Measurements from ENCODE around the gene USP43. TPM values are rescaled to one million over a fixed set of nuclear protein-coding genes. Genes with fewer than 3 reads are reported as not detected.

USP43 gene
- polyA plus RNA-seq, 1 donor from 2014 or later: 0.53 TPM

GRCh38 chr17:9729735-9730420 is 84.6 kb downstream of the USP43 start (continued):
- TF ChIP-seq, protein P1, sequence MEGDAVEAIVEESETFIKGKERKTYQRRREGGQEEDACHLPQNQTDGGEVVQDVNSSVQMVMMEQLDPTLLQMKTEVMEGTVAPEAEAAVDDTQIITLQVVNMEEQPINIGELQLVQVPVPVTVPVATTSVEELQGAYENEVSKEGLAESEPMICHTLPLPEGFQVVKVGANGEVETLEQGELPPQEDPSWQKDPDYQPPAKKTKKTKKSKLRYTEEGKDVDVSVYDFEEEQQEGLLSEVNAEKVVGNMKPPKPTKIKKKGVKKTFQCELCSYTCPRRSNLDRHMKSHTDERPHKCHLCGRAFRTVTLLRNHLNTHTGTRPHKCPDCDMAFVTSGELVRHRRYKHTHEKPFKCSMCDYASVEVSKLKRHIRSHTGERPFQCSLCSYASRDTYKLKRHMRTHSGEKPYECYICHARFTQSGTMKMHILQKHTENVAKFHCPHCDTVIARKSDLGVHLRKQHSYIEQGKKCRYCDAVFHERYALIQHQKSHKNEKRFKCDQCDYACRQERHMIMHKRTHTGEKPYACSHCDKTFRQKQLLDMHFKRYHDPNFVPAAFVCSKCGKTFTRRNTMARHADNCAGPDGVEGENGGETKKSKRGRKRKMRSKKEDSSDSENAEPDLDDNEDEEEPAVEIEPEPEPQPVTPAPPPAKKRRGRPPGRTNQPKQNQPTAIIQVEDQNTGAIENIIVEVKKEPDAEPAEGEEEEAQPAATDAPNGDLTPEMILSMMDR (IDR thresholded peaks at IDR 0.05; ENCODE audit: poor library complexity, severe bottlenecking): no peak
- TF ChIP-seq RAD21 (conservative IDR thresholded peaks at IDR 0.05): no peak

DNA sequence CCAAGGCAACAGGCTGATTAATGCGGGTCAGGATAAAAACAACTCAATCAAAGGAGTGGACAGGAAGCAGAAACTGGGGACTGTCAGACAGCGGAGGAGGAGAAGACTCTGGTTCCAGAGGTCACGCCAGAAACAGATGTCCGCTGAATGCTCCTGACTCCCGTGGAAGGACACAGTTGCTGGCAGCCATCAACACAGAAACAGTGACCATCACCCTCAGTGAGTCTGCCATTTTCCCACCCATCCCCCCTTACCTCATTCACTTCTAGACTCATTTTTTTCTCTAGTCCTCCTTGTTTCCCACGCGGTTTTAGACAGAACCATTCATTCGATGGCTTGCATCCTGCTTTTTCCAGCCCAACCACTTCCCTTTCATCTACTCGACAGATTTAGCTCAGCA is 105.2 kb downstream of the USP43 start:
- no peaks in the 10 kb centered on the region for H3K9me2 ChIP-seq (ENCODE audit: insufficient read depth, low read length)
- no peaks in the 10 kb centered on the region for H3K79me2 ChIP-seq (replicated peaks; ENCODE audit: insufficient read depth, low read length)
- H4K20me1 ChIP-seq (ENCODE audit: insufficient read depth): no peaks in the 10 kb centered on the region
- H3K27me3 ChIP-seq (ENCODE audit: insufficient read depth, low read depth, low read length): no peaks in the 10 kb centered on the region
- no peak overlapping the region for H3K4me2 ChIP-seq (ENCODE audit: low read length)
- TF ChIP-seq RAD21 (conservative IDR thresholded peaks at IDR 0.05) (no peak), REST (IDR thresholded peaks at IDR 0.05; ENCODE audit: borderline replicate concordance) (no peak), MXI1 (conservative IDR thresholded peaks at IDR 0.05; ENCODE audit: poor library complexity, severe bottlenecking) (no peak), SMC3 (conservative IDR thresholded peaks at IDR 0.05; ENCODE audit: poor library complexity) (no peak), EP300 (conservative IDR thresholded peaks at IDR 0.05; ENCODE audit: poor library complexity, severe bottlenecking) (no peak), POLR2AphosphoS5 (IDR thresholded peaks at IDR 0.05) (no peak), EZH2 (IDR thresholded peaks at IDR 0.05; ENCODE audit: borderline replicate concordance, insufficient read depth, low read length, poor library complexity, severe bottlenecking) (no peak), TAF1 (IDR thresholded peaks at IDR 0.05; ENCODE audit: low read depth) (no peak)
- TF ChIP-seq, protein P1 (IDR thresholded peaks at IDR 0.05; ENCODE audit: poor library complexity, severe bottlenecking): no peak
- no peak overlapping the region for H2AFZ ChIP-seq (ENCODE audit: low read depth, low read length)
- no peaks in the 10 kb centered on the region for H3F3A ChIP-seq (ENCODE audit: insufficient read depth, low read length, poor library complexity, severe bottlenecking)
- H3K9me3 ChIP-seq (ENCODE audit: low read length): no peaks in the 10 kb centered on the region
- H3K4me3 ChIP-seq (ENCODE audit: low read length): no peak overlapping the region
- H3K36me3 ChIP-seq (ENCODE audit: insufficient read depth, low read length): no peaks in the 10 kb centered on the region
- H3K27ac ChIP-seq (ENCODE audit: low read length): no peak overlapping the region
- no peak overlapping the region for H3K9ac ChIP-seq (ENCODE audit: low read length)
